Kidney capillary endothelial cell (primary cell): ENCODE measurements around the gene SYNJ2BP.
A peak's percentile ranks its signal among the peaks of the same experiment; 100 is the strongest.
"Not testable (repeated sequence)": the region's sequence is repeated elsewhere in the genome, so short reads cannot be mapped to it uniquely, and the experiment has no call there.

Experiments used
- DNase-seq: peaks from one replicate; pipeline ENCODE4 v3.0.0-alpha.2; 2018; ENCODE audit warnings: low spot score

Gene SYNJ2BP, protein sequence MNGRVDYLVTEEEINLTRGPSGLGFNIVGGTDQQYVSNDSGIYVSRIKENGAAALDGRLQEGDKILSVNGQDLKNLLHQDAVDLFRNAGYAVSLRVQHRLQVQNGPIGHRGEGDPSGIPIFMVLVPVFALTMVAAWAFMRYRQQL

DNA sequence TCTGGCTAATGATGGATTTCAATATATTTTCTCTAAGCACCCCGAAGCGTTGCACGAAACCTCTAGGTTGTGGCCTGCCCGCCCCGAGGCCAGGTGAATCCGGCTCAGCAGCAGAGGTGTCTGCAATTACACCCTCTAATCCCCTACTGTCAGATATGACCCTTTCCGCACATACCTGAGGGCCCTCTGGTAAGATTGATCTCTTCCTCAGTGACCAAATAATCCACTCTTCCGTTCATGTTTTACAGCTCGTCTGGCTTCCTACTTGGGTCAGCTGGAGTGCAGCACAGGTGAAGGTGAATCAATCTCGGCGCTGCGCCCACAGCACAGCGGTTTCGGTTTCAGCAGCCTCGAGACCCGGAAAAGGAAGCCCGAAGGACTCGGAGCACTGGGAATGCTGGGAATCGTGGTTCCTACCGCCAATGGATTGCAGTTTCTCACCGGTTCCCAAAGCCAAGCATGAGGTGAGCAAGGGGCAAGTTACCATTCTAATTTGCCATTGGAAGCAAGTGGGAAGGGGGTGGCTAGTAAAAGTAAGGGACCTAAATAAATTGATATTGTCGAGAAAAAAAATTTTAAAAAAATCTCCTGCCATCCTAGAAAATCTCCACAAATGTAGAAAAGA lies at the start of gene SYNJ2BP:
Gene SYNJ2BP, minus strand, starts transcription at position 366 of the 625 bp plus-strand sequence. Its CDS starts 127 bp downstream, at position 239.
- peak; percentile 61 for DNase-seq

- no peak for DNase-seq
Observed at GRCh38 chr14:70454731-70455130, 37.8 kb upstream of the SYNJ2BP start.

- DNase-seq = no peak
Observed at GRCh38 chr14:70451874-70452273, 35.0 kb upstream of the SYNJ2BP start, which contains the start of gene ADAM21. ADAM21 (plus strand) TSS chr14:70452174; CDS start chr14:70457500, 5,326 bp downstream.

- no peak for DNase-seq
Observed at GRCh38 chr14:70448633-70449340, 31.9 kb upstream of the SYNJ2BP start.

- no peak for DNase-seq
Observed at GRCh38 chr14:70442750-70443149, 25.9 kb upstream of the SYNJ2BP start.

DNA sequence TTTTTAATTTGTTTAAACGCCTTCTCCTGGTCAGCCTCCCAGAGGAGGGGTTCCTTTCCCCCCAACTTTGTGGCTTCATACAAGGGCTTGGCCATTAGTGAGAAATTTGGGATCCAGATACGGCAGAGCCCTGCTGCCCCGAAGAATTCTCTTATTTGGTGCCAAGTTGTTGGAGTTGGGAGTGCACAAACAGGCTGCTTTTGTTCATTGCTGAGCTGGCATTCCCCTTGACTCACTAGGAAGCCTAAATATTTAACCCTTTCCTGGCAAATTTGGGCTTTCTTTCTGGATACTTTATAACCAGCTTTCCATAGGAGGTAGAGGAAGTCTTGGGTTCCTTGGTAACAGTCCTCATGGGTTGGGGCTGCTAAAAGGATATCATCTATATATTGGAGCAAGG lies 24.8 kb upstream of the SYNJ2BP start:
- no peak for DNase-seq

GRCh38 chr14:70436867-70437266 lies 20.0 kb upstream of the SYNJ2BP start:
- DNase-seq = no peak

DNA sequence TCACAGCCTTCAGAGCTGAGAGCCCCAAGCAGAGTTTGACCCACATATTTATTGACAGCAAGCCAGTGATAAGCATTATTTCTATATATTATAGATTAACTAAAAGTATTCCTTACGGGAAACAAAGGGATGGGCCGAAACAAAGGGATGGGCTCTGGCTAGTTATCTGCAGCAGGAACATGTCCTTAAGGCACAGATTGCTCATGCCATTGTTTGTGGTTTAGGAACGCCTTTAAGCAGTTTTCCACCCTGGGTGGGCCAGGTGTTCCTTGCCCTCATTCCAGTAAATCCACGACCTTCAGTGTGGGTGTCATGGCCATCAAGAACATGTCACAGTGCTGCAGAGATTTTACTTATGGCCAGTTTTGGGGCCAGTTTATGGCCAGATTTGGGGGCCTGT lies 9.7 kb upstream of the SYNJ2BP start:
- not testable (repeated sequence) for DNase-seq

DNA sequence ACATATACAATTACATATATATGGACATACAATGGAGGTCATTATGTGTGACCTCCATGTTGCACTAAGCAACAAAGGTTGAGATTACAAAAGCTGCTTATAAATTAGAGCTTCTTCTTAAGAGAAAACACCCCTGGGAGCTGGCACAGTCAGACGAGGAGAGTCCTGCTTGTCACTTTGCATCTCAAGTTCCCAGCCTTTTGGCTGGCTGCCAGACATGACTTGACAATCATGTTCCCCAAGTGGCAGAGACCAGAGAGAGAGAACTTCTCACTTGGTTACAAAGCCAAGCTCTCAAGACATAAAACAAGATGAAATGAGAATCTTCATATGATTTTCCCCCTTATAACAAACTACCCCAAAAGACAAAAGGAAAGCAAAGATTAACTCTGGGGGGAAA lies 8.5 kb upstream of the SYNJ2BP start:
- no peak for DNase-seq

GRCh38 chr14:70422538-70422937 lies 5.6 kb upstream of the SYNJ2BP start:
- DNase-seq = no peak

- DNase-seq = not testable (repeated sequence)
Observed at GRCh38 chr14:70419270-70419931, 2.5 kb upstream of the SYNJ2BP start.

GRCh38 chr14:70416338-70416724 lies 559 bp downstream of the SYNJ2BP start:
- peak; percentile 11 for DNase-seq

DNA sequence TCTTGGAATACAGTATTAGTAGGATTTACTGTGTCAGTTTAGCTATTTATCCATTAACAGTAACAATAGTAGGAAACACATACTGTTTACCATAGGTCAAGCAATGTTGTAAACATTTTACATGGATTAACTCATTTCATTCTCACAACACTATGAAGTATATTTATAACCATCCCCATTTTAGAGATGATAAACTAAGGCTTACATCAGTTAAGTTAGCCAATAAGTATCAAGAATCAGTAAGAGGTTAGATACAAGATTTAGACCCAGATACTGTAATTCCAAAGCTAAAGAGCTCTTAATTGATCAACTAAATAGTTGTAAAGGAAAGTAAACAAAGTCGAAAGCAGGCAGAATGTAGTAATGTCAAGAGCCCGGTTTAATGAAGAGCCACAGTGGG lies 1.1 kb downstream of the SYNJ2BP start:
- DNase-seq = no peak

DNA sequence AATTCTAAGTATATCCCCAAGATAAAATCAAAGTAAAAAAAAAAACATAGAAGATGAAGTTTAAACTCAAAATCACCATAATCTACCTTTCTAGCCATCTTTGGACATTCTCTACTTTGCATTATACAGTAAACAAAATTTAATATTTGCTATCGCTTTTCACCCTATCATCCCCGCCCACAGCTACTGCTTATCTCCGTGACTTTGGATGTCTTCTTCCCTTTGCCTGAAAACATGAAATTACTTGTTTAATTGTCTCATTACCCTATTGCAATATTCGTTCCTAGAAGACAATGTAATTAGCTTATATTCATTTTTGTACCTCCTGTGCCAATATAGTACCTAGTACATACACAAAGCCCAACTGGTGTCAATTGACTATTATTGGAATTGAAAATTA lies 9.3 kb downstream of the SYNJ2BP start:
- no peak for DNase-seq

DNA sequence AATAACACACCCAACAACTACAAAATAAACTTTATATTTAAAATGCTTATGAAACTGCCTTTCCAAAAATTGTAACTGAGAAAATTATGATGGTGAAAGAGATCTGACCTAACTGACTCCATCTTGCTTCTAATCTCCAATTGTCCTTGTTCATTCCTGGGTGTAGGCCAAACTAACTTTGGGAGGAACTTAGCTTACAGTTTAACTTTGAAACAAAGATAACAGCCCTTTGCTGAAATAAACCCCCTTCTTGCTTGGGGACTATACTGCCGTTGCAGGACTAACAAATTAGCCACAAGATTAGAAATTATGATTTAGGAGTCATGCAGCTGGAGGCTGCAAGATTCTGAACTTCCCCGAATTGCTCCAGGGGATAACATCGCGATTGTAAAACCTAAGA lies 10.7 kb downstream of the SYNJ2BP start:
- not testable (repeated sequence) for DNase-seq

GRCh38 chr14:70403335-70403734 lies 13.6 kb downstream of the SYNJ2BP start:
- not testable (repeated sequence) for DNase-seq

DNA sequence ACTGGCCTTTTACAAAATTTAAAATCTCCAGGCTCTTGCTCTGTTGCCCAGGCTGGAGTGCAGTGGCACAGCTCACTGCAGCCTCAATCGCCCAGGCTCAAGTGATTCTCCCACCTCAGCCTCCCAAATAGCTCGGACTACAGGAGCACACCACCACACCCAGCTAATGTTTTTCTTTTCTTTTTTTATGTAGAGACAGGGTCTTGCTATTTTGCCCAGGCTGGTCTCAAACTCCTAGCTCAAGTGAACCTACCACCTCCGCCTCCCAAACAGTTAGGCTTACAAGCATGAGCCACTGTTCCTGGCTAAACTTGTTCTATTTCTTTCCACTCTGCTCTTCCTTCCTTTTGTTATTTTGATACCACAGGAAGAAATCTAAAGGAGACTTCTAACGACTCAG lies 15.2 kb downstream of the SYNJ2BP start:
- DNase-seq = no peak

DNA sequence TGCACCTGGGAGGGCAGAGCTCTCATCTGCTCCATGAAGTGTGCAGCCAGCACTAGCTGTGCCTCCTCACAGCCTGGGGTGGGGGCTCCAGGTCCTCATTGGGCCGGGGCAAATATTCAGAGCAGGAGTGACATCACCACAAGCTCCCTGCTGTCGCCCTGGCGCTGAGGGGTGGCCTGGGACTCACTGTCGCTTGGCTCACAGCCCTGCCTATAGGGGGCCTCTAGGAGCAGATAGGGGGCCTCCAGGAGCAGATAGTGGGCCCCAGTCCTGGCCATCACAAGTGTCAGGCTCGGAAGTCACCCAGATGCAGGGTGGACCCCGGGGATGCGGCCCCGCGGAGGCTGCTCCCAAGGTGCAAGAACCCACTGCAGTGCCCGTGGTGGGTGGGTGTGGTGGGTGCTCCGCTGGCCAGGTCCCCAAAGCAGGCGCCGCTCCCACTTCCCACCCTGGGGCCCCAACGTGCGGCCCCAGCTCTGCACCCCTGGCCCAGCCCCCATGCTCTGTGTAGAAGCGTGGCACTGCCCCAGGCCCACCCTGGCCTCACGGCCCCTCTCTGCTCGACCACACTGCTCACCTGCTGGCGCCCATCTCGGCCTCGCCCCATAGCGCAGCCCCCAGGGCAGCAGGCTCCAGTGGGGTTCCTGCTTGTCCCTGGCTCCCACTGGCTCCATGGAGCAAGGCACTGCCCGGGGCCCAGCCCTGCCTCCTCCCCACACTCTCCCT lies 18.0 kb downstream of the SYNJ2BP start:
- no peak for DNase-seq

DNA sequence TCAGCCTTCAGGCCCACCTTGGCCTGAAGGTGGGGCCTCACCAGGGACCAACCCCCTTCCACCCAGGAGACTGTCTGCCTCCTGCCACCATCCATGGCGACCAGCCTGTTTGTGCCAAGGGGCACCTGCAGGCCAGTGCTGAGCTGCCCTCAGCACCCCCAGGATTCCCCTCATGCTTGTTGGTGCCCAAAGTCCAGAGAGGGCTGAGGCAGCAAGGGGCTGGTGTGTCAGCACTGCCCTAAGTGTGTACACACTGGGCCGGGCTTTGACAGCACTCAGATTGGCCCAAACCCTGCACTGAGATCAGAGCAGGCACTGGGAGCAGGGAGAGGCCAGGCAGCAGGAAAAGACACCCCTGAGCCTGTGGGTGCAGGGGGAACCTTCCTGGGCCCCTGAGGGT lies 18.6 kb downstream of the SYNJ2BP start:
- DNase-seq = no peak

DNA sequence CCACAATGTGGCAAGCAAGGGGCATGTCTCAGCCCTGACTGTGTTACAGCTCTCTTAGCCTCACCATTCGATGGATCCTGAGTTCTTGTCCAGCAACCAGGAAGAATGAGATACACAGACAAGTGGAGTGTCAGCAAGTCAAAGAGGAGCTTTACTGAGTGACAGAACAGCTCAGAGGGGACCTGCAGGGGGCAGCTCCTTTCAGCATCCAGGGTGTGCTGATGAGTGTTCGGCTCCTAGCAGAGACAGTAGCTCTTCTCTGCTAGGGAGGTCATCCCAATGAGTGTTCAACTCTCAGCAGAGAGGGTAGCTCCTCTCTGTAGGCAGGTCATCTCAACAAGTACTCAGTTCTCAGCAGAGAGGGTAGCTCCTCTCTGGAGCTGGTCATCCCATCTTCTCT lies 19.1 kb downstream of the SYNJ2BP start:
- DNase-seq = no peak

GRCh38 chr14:70394674-70395306 lies 22.1 kb downstream of the SYNJ2BP start:
- DNase-seq = no peak

DNA sequence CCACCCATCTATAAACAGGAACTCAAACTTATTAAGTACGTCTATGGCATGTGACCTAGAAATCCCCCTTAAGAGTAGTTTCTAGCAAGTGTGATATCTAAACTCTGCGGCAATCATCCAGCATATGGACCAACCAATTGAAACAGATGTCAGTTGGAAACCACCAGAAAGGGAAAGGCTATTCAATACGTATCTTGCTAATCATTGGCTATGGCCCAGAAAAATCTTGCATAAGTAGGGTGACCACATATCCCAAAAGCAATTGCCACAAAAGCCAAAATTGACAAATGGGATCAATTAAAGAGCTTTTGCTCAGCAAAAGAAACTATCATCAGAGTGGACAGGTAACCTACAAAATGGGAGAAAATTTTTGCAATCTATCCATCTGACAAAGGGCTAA lies 24.2 kb downstream of the SYNJ2BP start:
- no peak for DNase-seq
